ENCODE measurements around the gene CYBA.
"Not testable (repeated sequence)": the region's sequence is repeated elsewhere in the genome, so short reads cannot be mapped to it uniquely, and the experiment has no call there.

The CYBA gene

GRCh38 chr16:88614818-88615580 lies 35.9 kb downstream of the CYBA start:
- DNase-seq (ENCODE audit: low read depth in 2 of 2), result no peak

GRCh38 chr16:88613911-88614817 lies 36.7 kb downstream of the CYBA start:
- DNase-seq (ENCODE audit: low read depth in 2 of 2), result no peak

GRCh38 chr16:88613293-88613692 lies 37.6 kb downstream of the CYBA start:
- DNase-seq (ENCODE audit: low read depth in 2 of 2), result no peak

GRCh38 chr16:88610909-88611812 lies 39.7 kb downstream of the CYBA start:
- DNase-seq (ENCODE audit: low read depth in 2 of 2), result no peak

- no peak for DNase-seq (ENCODE audit: low read depth in 2 of 2)
Observed at GRCh38 chr16:88610080-88610479, 40.8 kb downstream of the CYBA start.

- not testable (repeated sequence) for DNase-seq (ENCODE audit: low read depth in 2 of 2)
Observed at GRCh38 chr16:88609426-88609825, 41.4 kb downstream of the CYBA start.

GRCh38 chr16:88608076-88608475 lies 42.8 kb downstream of the CYBA start:
- no peak for DNase-seq (ENCODE audit: low read depth in 2 of 2)

- no peak for DNase-seq (ENCODE audit: low read depth in 2 of 2)
Observed at GRCh38 chr16:88606148-88606757, 44.6 kb downstream of the CYBA start.

- DNase-seq (ENCODE audit: low read depth in 2 of 2), result no peak
Observed at GRCh38 chr16:88605186-88606147, 45.4 kb downstream of the CYBA start.

- DNase-seq (ENCODE audit: low read depth in 2 of 2), result no peak
Observed at GRCh38 chr16:88602091-88602490, 48.8 kb downstream of the CYBA start.

- DNase-seq (ENCODE audit: low read depth in 2 of 2), result no peak
Observed at GRCh38 chr16:88601313-88602036, 49.4 kb downstream of the CYBA start.

- DNase-seq (ENCODE audit: low read depth in 2 of 2), result no peak
Observed at GRCh38 chr16:88600539-88600896, 50.3 kb downstream of the CYBA start.

- DNase-seq (ENCODE audit: low read depth in 2 of 2), result no peak
Observed at GRCh38 chr16:88599825-88600538, 50.9 kb downstream of the CYBA start.

- DNase-seq (ENCODE audit: low read depth in 2 of 2), result no peak
Observed at GRCh38 chr16:88599092-88599733, 51.6 kb downstream of the CYBA start.

- DNase-seq (ENCODE audit: low read depth in 2 of 2), result no peak
Observed at GRCh38 chr16:88597856-88598491, 52.9 kb downstream of the CYBA start.

- no peak for DNase-seq (ENCODE audit: low read depth in 2 of 2)
Observed at GRCh38 chr16:88596483-88596882, 54.4 kb downstream of the CYBA start.

GRCh38 chr16:88595921-88596320 lies 54.9 kb downstream of the CYBA start:
- no peak for DNase-seq (ENCODE audit: low read depth in 2 of 2)

GRCh38 chr16:88595101-88595500 lies 55.8 kb downstream of the CYBA start:
- DNase-seq (ENCODE audit: low read depth in 2 of 2), result no peak

Data from stimulated activated CD4-positive, alpha-beta T cell treated with anti-CD3 and anti-CD28 coated beads, Interleukin-12 subunit alpha, Interleukin-12 subunit beta, amount 100 ng/mL, for 24 hours (primary cell).